ENCODE measurements around the gene NFIX.

NFIX gene

DNA sequence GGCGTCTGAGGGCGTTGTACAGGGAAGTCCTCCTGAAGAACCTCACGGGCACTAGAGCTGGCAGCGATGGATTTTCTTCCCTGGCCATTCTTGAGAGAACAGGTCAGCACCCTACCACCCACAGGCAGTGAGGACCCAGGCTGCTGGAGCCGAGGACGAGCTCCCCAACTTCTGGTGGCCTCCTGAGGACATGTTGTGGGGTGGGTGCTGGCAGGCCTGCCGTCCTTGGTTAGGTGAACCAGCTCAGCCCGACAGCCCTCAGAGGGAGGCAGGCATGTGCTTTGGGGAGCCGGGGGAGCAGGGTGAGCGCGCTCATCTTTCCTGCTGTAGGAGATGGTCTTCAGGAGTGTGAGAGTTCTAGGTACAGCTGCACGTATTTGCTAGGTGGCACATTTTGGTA lies 92.0 kb downstream of the NFIX start:
- H3K4me3 ChIP-seq (ENCODE audit: low read length) = no peak overlapping the region
- TF ChIP-seq, protein P1, sequence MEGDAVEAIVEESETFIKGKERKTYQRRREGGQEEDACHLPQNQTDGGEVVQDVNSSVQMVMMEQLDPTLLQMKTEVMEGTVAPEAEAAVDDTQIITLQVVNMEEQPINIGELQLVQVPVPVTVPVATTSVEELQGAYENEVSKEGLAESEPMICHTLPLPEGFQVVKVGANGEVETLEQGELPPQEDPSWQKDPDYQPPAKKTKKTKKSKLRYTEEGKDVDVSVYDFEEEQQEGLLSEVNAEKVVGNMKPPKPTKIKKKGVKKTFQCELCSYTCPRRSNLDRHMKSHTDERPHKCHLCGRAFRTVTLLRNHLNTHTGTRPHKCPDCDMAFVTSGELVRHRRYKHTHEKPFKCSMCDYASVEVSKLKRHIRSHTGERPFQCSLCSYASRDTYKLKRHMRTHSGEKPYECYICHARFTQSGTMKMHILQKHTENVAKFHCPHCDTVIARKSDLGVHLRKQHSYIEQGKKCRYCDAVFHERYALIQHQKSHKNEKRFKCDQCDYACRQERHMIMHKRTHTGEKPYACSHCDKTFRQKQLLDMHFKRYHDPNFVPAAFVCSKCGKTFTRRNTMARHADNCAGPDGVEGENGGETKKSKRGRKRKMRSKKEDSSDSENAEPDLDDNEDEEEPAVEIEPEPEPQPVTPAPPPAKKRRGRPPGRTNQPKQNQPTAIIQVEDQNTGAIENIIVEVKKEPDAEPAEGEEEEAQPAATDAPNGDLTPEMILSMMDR (conservative IDR thresholded peaks at IDR 0.05; ENCODE audit: low read depth, low read length) = no peak
- no peak for DNase-seq (ENCODE audit: low read depth)

DNA sequence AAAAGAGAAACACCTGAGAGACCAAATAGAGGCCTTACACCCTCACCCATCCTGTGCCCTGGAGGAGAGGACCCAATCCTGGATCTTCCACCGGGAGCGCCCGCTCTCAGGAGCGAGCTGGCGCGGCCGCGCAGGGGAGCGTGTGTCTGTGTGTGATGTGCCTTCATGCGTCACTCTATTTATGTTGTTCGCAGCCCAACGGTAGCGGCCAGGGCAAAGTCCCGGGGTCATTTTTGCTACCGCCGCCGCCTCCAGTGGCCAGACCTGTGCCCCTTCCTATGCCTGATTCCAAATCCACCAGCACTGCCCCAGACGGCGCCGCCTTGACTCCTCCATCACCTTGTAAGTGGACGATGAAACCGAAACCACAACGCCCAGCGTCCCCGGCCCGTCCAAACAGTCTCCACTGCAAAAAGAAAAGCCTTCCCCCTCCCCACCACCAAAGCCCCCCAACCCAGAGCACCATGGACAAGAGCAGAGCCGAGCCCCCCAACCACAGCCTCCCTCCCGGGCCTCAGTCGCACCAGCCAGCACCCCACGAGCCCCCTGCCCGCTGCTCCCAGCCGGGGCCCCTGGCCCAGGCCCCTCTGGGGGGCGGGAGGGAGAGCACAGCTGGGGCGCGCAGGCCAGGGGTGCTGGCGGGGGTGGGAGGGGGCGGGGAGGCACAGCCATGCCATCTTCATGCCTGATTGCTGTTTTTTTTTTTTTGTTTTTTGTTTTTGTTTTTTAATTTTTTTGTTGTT lies 92.7 kb downstream of the NFIX start:
- DNase-seq (ENCODE audit: low read depth) = no peak
- no peak overlapping the region for H3K4me3 ChIP-seq (ENCODE audit: low read length)
- TF ChIP-seq, protein P1 (conservative IDR thresholded peaks at IDR 0.05; ENCODE audit: low read depth, low read length) = no peak

DNA sequence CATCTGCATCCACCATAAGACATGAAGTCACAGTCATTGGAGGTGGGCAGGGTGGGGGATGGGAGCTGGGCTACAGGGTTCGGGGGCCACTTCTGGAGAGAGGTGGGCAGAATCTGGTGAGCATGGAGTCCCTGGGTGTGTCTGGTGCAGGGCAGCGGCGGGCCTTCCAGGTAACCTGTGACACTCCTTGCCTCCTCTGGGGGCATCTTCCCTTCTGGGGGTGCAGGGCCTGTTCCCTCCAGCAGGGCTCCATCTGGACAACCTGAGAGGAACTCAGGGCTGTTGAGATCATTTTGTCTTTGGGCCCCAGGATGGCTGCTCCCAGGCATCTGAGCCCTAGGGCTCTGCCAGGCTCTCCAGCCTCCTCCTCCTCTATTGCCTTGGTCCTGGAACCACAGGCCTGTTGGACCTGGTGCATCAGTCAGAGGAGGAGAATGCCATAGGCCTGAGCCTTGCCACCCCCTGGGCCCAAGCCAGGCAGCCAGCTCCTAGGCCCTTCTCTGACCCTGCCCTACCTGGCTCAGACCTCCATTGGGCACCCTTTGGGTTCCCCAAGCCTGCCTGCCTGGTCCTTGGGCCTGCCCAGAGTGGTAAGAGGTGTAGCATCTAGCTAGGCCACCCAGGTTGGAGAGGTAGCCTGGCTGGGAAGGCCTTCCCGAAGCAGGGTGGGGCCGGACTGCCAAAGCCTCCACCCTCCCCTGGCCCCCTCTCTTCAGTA lies 94.0 kb downstream of the NFIX start:
- no peak overlapping the region for H3K4me3 ChIP-seq (ENCODE audit: low read length)
- TF ChIP-seq, protein P1 (conservative IDR thresholded peaks at IDR 0.05; ENCODE audit: low read depth, low read length) = peak; percentile 37
- DNase-seq (ENCODE audit: low read depth) = no peak

DNA sequence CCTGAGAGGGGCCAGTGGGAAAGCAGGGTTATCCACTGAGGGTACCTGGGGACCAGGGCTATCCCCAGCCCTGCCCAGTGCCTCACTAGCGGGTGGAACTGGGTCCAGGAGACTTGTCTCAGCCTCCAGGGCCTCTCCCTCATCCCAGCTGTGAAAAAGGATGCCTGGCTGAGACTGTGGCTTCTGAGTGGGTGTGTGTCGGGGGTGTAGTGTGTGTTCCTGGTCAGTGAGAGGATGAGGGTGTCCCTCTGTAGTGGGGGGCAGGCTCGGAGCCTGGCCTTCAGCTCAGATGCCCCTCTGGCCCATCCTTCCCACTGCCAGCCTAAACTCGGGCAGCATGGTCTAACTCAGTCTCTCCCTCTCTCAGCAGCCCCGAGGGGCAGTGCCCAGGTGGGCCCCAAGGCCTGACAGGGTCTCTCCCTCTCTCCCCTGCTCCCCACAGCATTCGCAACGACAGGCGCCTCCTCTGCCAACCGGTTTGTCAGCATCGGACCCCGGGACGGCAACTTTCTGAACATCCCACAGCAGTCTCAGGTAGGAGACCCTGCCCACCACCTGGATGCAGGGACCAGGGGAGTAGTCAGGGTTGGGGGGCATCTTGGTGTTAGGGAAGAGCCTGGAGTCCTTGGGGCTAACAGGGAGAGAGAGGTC lies 94.7 kb downstream of the NFIX start:
- no peak overlapping the region for H3K4me3 ChIP-seq (ENCODE audit: low read length)
- DNase-seq (ENCODE audit: low read depth) = no peak
- TF ChIP-seq, protein P1 (conservative IDR thresholded peaks at IDR 0.05; ENCODE audit: low read depth, low read length) = no peak

DNA sequence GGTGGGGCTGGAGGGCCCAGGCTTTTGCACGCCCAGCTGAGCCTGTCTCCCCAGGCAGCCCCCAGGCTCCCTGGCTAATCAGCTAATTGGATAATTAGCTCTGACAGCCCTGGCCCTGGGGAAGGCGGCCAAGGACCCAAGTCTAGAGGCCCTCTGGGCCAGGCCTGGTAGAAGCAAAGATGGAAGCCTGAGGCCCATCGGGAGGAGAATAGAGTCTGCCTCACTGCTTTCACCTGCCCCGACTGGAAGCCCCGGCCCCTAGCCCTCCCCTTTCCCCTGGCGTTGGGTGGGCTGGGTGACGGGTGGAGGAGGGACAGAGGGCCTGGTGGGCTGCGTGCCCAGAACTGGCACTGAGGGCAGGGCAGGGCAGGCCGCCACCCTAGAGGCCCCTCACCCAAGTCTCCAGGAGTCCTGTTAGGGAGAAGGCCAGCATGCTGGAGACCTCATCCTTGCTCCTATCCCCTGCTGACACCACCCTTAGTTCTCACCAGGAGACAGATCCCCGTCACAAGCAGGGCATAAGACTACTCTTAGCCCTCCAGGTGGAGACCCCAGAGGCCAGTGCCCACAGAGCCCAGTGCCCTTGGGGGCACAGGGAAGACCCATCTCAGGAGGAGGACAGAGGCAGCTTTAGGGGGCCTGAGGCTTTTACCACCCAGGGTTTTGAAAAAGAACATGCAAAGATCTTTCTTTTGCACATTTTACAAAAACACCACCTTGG lies 95.4 kb downstream of the NFIX start:
- TF ChIP-seq, protein P1 (conservative IDR thresholded peaks at IDR 0.05; ENCODE audit: low read depth, low read length) = no peak
- H3K4me3 ChIP-seq (ENCODE audit: low read length) = no peak overlapping the region

DNA sequence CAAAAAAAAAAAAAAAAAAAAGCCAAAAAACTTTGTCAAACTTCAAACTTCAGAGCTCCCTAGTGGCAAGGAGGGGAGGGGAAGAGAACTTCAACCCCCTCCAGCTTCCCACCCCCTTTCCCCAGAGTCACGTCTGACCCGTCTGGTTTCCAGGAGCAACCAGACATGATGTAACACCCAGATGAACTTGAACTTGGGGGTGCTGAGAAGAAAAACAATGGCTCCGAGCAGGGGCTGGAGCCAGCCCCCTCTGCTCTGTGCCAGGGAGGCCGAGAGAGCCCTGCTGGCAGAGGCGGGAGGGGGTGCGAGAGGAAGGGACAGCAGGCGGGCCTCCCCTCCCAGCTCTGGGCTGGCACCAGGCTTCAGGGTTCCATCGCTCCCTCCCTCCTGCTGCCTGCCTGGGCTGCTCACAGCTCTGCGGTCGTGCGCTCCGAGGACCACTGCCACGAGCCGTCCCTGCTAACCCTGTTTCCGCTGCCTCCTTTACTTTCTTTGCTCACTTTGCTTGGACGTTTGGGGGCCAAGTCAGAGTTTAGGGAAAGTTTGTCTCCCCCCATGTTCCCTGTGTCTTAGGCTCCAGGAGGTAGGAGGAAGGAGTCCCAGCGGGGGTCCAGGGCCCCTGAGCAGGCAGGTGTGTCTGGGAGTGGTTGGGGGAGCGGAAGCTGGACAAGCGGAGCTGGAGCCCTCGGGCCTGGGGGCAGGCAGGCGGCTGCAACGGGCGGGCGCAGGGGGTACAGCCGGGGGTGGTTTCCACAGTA lies 96.3 kb downstream of the NFIX start:
- TF ChIP-seq, protein P1 (conservative IDR thresholded peaks at IDR 0.05; ENCODE audit: low read depth, low read length) = peak; percentile 19
- peak; percentile 96 for DNase-seq (ENCODE audit: low read depth)
- H3K4me3 ChIP-seq (ENCODE audit: low read length) = no peak overlapping the region

More for the DNA sequence above, 95.4 kb downstream of the NFIX start:
- no peak for DNase-seq (ENCODE audit: low read depth)

All from retinal pigment epithelial cell (primary cell).